IPS-18a (cell line): Measurements from ENCODE around the gene MOGAT3.

Source experiments
- H3K27ac ChIP-seq: one replicate; pipeline ENCODE4 v1.5.1; 2013; ENCODE audit warnings: low read length
- H3K27me3 ChIP-seq: one replicate; pipeline ENCODE4 v1.6.1; 2013; ENCODE audit warnings: mild to moderate bottlenecking, low read length; ENCODE audit not compliant: control insufficient read depth, insufficient read depth
- H3K36me3 ChIP-seq: one replicate; pipeline ENCODE4 v1.6.1; 2013; ENCODE audit warnings: low read depth, low read length; ENCODE audit not compliant: control insufficient read depth
- H3K4me1 ChIP-seq: one replicate; pipeline ENCODE4 v1.6.1; 2013; ENCODE audit warnings: low read depth, low read length; ENCODE audit not compliant: control insufficient read depth
- H3K4me3 ChIP-seq: one replicate; pipeline ENCODE4 v1.5.1; 2013; ENCODE audit warnings: low read length
- H3K9ac ChIP-seq: one replicate; pipeline ENCODE4 v1.6.1; 2013; ENCODE audit warnings: mild to moderate bottlenecking, low read length, moderate library complexity
- H3K9me3 ChIP-seq: one replicate; pipeline ENCODE4 v1.6.1; 2013; ENCODE audit warnings: low read depth, low read length; ENCODE audit not compliant: control insufficient read depth

MOGAT3 gene

GRCh38 chr7:101167645-101168411 is 33.0 kb downstream of the MOGAT3 start:
- peaks cover 53% of the 10 kb centered on the region for H3K4me1 ChIP-seq
- no peaks in the 10 kb centered on the region for H3K9me3 ChIP-seq
- H3K9ac ChIP-seq, result no peak overlapping the region
- H3K27me3 ChIP-seq, result peaks cover 88% of the 10 kb centered on the region
- no peaks in the 10 kb centered on the region for H3K36me3 ChIP-seq
- H3K4me3 ChIP-seq, result peak overlapping the region; percentile 49
- no peak overlapping the region for H3K27ac ChIP-seq

GRCh38 chr7:101166909-101167644 is 33.8 kb downstream of the MOGAT3 start:
- Histone ChIP-seq H3K4me3 (peak overlapping the region; percentile 49), H3K9me3 (no peaks in the 10 kb centered on the region), H3K4me1 (peaks cover 58% of the 10 kb centered on the region), H3K9ac (no peak overlapping the region), H3K36me3 (no peaks in the 10 kb centered on the region), H3K27ac (no peak overlapping the region), H3K27me3 (peaks cover 85% of the 10 kb centered on the region)

GRCh38 chr7:101166648-101166908 is 34.3 kb downstream of the MOGAT3 start:
- Histone ChIP-seq H3K27ac (no peak overlapping the region), H3K36me3 (no peaks in the 10 kb centered on the region), H3K27me3 (peaks cover 85% of the 10 kb centered on the region), H3K4me3 (peak overlapping the region; percentile 68), H3K9me3 (no peaks in the 10 kb centered on the region), H3K4me1 (peaks cover 59% of the 10 kb centered on the region), H3K9ac (no peak overlapping the region)

GRCh38 chr7:101165958-101166647 is 34.7 kb downstream of the MOGAT3 start:
- H3K27me3 ChIP-seq, result peaks cover 85% of the 10 kb centered on the region

GRCh38 chr7:101165075-101165957 is 35.5 kb downstream of the MOGAT3 start, which contains the start of gene VGF:
Gene VGF (minus strand): TSS chr7:101165569. CDS start chr7:101164843, 726 bp downstream.
- no peaks in the 10 kb centered on the region for H3K9me3 ChIP-seq
- peak within 1 kb of the TSS; percentile 68 for H3K4me3 ChIP-seq
- peaks cover 53% of the 10 kb centered on the region for H3K4me1 ChIP-seq
- peaks cover 78% of the 10 kb centered on the region for H3K27me3 ChIP-seq
- H3K9ac ChIP-seq, result no peak within 1 kb of the TSS
- H3K27ac ChIP-seq, result no peak within 1 kb of the TSS
- no peaks in the 10 kb centered on the region for H3K36me3 ChIP-seq

More at GRCh38 chr7:101165958-101166647, 34.7 kb downstream of the MOGAT3 start:
- H3K4me3 ChIP-seq, result peak overlapping the region; percentile 68
- no peak overlapping the region for H3K9ac ChIP-seq
- peaks cover 59% of the 10 kb centered on the region for H3K4me1 ChIP-seq
- no peaks in the 10 kb centered on the region for H3K9me3 ChIP-seq
- H3K27ac ChIP-seq, result no peak overlapping the region
- no peaks in the 10 kb centered on the region for H3K36me3 ChIP-seq

- H3K9ac ChIP-seq, result peak overlapping the region; percentile 39
- H3K4me1 ChIP-seq, result peaks cover 45% of the 10 kb centered on the region
- no peaks in the 10 kb centered on the region for H3K36me3 ChIP-seq
- no peak overlapping the region for H3K27ac ChIP-seq
- H3K27me3 ChIP-seq, result peaks cover 67% of the 10 kb centered on the region
- no peaks in the 10 kb centered on the region for H3K9me3 ChIP-seq
- peak overlapping the region; percentile 60 for H3K4me3 ChIP-seq
These were observed 36.6 kb downstream of the MOGAT3 start for GRCh38 chr7:101164071-101164840.

- no peaks in the 10 kb centered on the region for H3K36me3 ChIP-seq
- H3K27ac ChIP-seq, result no peak overlapping the region
- H3K9ac ChIP-seq, result peak overlapping the region; percentile 39
- H3K9me3 ChIP-seq, result no peaks in the 10 kb centered on the region
- H3K27me3 ChIP-seq, result peaks cover 59% of the 10 kb centered on the region
- peak overlapping the region; percentile 60 for H3K4me3 ChIP-seq
- peaks cover 40% of the 10 kb centered on the region for H3K4me1 ChIP-seq
These were observed 37.4 kb downstream of the MOGAT3 start for GRCh38 chr7:101163279-101164070.

GRCh38 chr7:101162551-101163278 is 38.1 kb downstream of the MOGAT3 start:
- H3K27ac ChIP-seq, result no peak overlapping the region
- peaks cover 33% of the 10 kb centered on the region for H3K4me1 ChIP-seq

GRCh38 chr7:101161692-101162471 is 39.0 kb downstream of the MOGAT3 start:
- no peaks in the 10 kb centered on the region for H3K36me3 ChIP-seq
- H3K4me3 ChIP-seq, result peak overlapping the region; percentile 58
- H3K4me1 ChIP-seq, result peaks cover 28% of the 10 kb centered on the region
- H3K27me3 ChIP-seq, result peaks cover 43% of the 10 kb centered on the region
- no peaks in the 10 kb centered on the region for H3K9me3 ChIP-seq
- no peak overlapping the region for H3K27ac ChIP-seq
- H3K9ac ChIP-seq, result peak overlapping the region; percentile 46

More at GRCh38 chr7:101162551-101163278, 38.1 kb downstream of the MOGAT3 start:
- Histone ChIP-seq H3K4me3 (peak overlapping the region; percentile 58), H3K36me3 (no peaks in the 10 kb centered on the region), H3K9me3 (no peaks in the 10 kb centered on the region), H3K9ac (peak overlapping the region; percentile 46), H3K27me3 (peaks cover 52% of the 10 kb centered on the region)
